22Rv1 (cell line): ENCODE results near the gene CNOT4.

Experiments used
- ZFX ChIP-seq: fragments of 450-650 bp; IDR thresholded peaks from 2 replicates; pipeline ENCODE4 v1.6.1; 2017; ENCODE audit warnings: antibody characterized with exemption, borderline replicate concordance
- TF ChIP-seq, protein P1 (sequence below): fragments of 450-650 bp; IDR thresholded peaks from 2 replicates; pipeline ENCODE4 v1.5.1; 2017; ENCODE audit warnings: mild to moderate bottlenecking

GRCh38 chr7:135518748-135519147 lies 8.8 kb upstream of the CNOT4 start:
- TF ChIP-seq, protein P1, sequence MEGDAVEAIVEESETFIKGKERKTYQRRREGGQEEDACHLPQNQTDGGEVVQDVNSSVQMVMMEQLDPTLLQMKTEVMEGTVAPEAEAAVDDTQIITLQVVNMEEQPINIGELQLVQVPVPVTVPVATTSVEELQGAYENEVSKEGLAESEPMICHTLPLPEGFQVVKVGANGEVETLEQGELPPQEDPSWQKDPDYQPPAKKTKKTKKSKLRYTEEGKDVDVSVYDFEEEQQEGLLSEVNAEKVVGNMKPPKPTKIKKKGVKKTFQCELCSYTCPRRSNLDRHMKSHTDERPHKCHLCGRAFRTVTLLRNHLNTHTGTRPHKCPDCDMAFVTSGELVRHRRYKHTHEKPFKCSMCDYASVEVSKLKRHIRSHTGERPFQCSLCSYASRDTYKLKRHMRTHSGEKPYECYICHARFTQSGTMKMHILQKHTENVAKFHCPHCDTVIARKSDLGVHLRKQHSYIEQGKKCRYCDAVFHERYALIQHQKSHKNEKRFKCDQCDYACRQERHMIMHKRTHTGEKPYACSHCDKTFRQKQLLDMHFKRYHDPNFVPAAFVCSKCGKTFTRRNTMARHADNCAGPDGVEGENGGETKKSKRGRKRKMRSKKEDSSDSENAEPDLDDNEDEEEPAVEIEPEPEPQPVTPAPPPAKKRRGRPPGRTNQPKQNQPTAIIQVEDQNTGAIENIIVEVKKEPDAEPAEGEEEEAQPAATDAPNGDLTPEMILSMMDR = no peak
- no peak for TF ChIP-seq ZFX
